Measurements from ENCODE around the gene NBPF4. TPM values are rescaled to one million over a fixed set of nuclear protein-coding genes. Genes with fewer than 3 reads are reported as not detected.
"Not testable (repeated sequence)": the region's sequence is repeated elsewhere in the genome, so short reads cannot be mapped to it uniquely, and the experiment has no call there.

Gene NBPF4
- under 1 TPM in 1 of 2 experiments, not detected in 1; 0.15 TPM for total RNA-seq

- H3K27me3 Mint-ChIP-seq; DNase-seq; H3K36me3 Mint-ChIP-seq; H3K4me3 Mint-ChIP-seq; CTCF ChIA-PET; H3K27ac Mint-ChIP-seq; H3K9me3 Mint-ChIP-seq (ENCODE audit: low read depth); ATAC-seq; H3K4me1 Mint-ChIP-seq: not testable (repeated sequence)
Measured at GRCh38 chr1:108243976-108244375, at the start of gene NBPF4. NBPF4 (minus strand) TSS chr1:108244076; CDS start chr1:108243761, 315 bp downstream.

- H3K36me3 Mint-ChIP-seq; CTCF ChIA-PET; H3K4me1 Mint-ChIP-seq; H3K27ac Mint-ChIP-seq; DNase-seq; H3K9me3 Mint-ChIP-seq (ENCODE audit: low read depth); H3K27me3 Mint-ChIP-seq; H3K4me3 Mint-ChIP-seq; ATAC-seq: not testable (repeated sequence)
Measured at GRCh38 chr1:108282528-108283257, 38.8 kb upstream of the NBPF4 start.

- H3K27me3 Mint-ChIP-seq; H3K4me1 Mint-ChIP-seq; H3K4me3 Mint-ChIP-seq; DNase-seq; H3K27ac Mint-ChIP-seq; H3K36me3 Mint-ChIP-seq; CTCF ChIA-PET; H3K9me3 Mint-ChIP-seq (ENCODE audit: low read depth): not testable (repeated sequence)
- peak; percentile 85 for ATAC-seq
Measured at GRCh38 chr1:108272485-108273327, 28.8 kb upstream of the NBPF4 start.

GRCh38 chr1:108267097-108267496 lies 23.2 kb upstream of the NBPF4 start:
- H3K4me1 Mint-ChIP-seq, H3K27ac Mint-ChIP-seq: not testable (repeated sequence)

GRCh38 chr1:108261967-108262366 lies 18.1 kb upstream of the NBPF4 start:
- ATAC-seq; CTCF ChIA-PET; H3K9me3 Mint-ChIP-seq (ENCODE audit: low read depth); H3K27ac Mint-ChIP-seq; H3K27me3 Mint-ChIP-seq; H3K4me3 Mint-ChIP-seq; DNase-seq; H3K4me1 Mint-ChIP-seq; H3K36me3 Mint-ChIP-seq: not testable (repeated sequence)

More at GRCh38 chr1:108267097-108267496, 23.2 kb upstream of the NBPF4 start:
- ATAC-seq; CTCF ChIA-PET; H3K36me3 Mint-ChIP-seq; H3K9me3 Mint-ChIP-seq (ENCODE audit: low read depth); H3K27me3 Mint-ChIP-seq; DNase-seq; H3K4me3 Mint-ChIP-seq: not testable (repeated sequence)

- H3K27ac Mint-ChIP-seq; H3K9me3 Mint-ChIP-seq (ENCODE audit: low read depth); H3K36me3 Mint-ChIP-seq; H3K27me3 Mint-ChIP-seq; CTCF ChIA-PET; DNase-seq; H3K4me3 Mint-ChIP-seq; H3K4me1 Mint-ChIP-seq; ATAC-seq: not testable (repeated sequence)
Measured at GRCh38 chr1:108261519-108261918, 17.6 kb upstream of the NBPF4 start.

GRCh38 chr1:108260578-108261259 lies 16.8 kb upstream of the NBPF4 start:
- H3K27ac Mint-ChIP-seq; H3K4me1 Mint-ChIP-seq; DNase-seq; CTCF ChIA-PET; H3K9me3 Mint-ChIP-seq (ENCODE audit: low read depth); H3K27me3 Mint-ChIP-seq; H3K36me3 Mint-ChIP-seq; H3K4me3 Mint-ChIP-seq; ATAC-seq: not testable (repeated sequence)

- H3K27ac Mint-ChIP-seq; H3K4me1 Mint-ChIP-seq; H3K9me3 Mint-ChIP-seq (ENCODE audit: low read depth); H3K27me3 Mint-ChIP-seq; CTCF ChIA-PET; H3K4me3 Mint-ChIP-seq; DNase-seq; H3K36me3 Mint-ChIP-seq: not testable (repeated sequence)
- peak; percentile 71 for ATAC-seq
Measured at GRCh38 chr1:108255426-108255825, 11.6 kb upstream of the NBPF4 start.

- H3K4me3 Mint-ChIP-seq; H3K27ac Mint-ChIP-seq; ATAC-seq; H3K4me1 Mint-ChIP-seq; DNase-seq; H3K36me3 Mint-ChIP-seq; H3K27me3 Mint-ChIP-seq; H3K9me3 Mint-ChIP-seq (ENCODE audit: low read depth); CTCF ChIA-PET: not testable (repeated sequence)
Measured at GRCh38 chr1:108239426-108239825, 4.5 kb downstream of the NBPF4 start.

- CTCF ChIA-PET; H3K4me1 Mint-ChIP-seq; H3K9me3 Mint-ChIP-seq (ENCODE audit: low read depth); H3K4me3 Mint-ChIP-seq; H3K27me3 Mint-ChIP-seq; H3K36me3 Mint-ChIP-seq; DNase-seq; H3K27ac Mint-ChIP-seq: not testable (repeated sequence)
- peak; percentile 42 for ATAC-seq
Measured at GRCh38 chr1:108235308-108235707, 8.6 kb downstream of the NBPF4 start.

- H3K36me3 Mint-ChIP-seq; H3K9me3 Mint-ChIP-seq (ENCODE audit: low read depth); H3K4me1 Mint-ChIP-seq; ATAC-seq; H3K27me3 Mint-ChIP-seq; H3K4me3 Mint-ChIP-seq; H3K27ac Mint-ChIP-seq; CTCF ChIA-PET; DNase-seq: not testable (repeated sequence)
Measured at GRCh38 chr1:108232183-108232582, 11.7 kb downstream of the NBPF4 start.

GRCh38 chr1:108229976-108230375 lies 13.9 kb downstream of the NBPF4 start:
- H3K9me3 Mint-ChIP-seq (ENCODE audit: low read depth); H3K27me3 Mint-ChIP-seq; H3K4me3 Mint-ChIP-seq; H3K4me1 Mint-ChIP-seq; H3K36me3 Mint-ChIP-seq; DNase-seq; ATAC-seq; CTCF ChIA-PET; H3K27ac Mint-ChIP-seq: not testable (repeated sequence)

GRCh38 chr1:108227772-108228171 lies 16.1 kb downstream of the NBPF4 start:
- DNase-seq; H3K27ac Mint-ChIP-seq; H3K36me3 Mint-ChIP-seq; CTCF ChIA-PET; H3K4me1 Mint-ChIP-seq; H3K9me3 Mint-ChIP-seq (ENCODE audit: low read depth); H3K4me3 Mint-ChIP-seq; H3K27me3 Mint-ChIP-seq; ATAC-seq: not testable (repeated sequence)

- CTCF ChIA-PET; ATAC-seq; H3K27me3 Mint-ChIP-seq; H3K4me3 Mint-ChIP-seq; DNase-seq; H3K4me1 Mint-ChIP-seq; H3K9me3 Mint-ChIP-seq (ENCODE audit: low read depth); H3K36me3 Mint-ChIP-seq; H3K27ac Mint-ChIP-seq: not testable (repeated sequence)
Measured at GRCh38 chr1:108226855-108227254, 17.0 kb downstream of the NBPF4 start.
